ENCODE results near the gene MLH3. TPM values are rescaled to one million over a fixed set of nuclear protein-coding genes. Genes with fewer than 3 reads are reported as not detected.
"Not testable (repeated sequence)": the region's sequence is repeated elsewhere in the genome, so short reads cannot be mapped to it uniquely, and the experiment has no call there.

The MLH3 gene
- polyA plus RNA-seq, 1 donor from 2014 or later = 8.4 TPM

DNA sequence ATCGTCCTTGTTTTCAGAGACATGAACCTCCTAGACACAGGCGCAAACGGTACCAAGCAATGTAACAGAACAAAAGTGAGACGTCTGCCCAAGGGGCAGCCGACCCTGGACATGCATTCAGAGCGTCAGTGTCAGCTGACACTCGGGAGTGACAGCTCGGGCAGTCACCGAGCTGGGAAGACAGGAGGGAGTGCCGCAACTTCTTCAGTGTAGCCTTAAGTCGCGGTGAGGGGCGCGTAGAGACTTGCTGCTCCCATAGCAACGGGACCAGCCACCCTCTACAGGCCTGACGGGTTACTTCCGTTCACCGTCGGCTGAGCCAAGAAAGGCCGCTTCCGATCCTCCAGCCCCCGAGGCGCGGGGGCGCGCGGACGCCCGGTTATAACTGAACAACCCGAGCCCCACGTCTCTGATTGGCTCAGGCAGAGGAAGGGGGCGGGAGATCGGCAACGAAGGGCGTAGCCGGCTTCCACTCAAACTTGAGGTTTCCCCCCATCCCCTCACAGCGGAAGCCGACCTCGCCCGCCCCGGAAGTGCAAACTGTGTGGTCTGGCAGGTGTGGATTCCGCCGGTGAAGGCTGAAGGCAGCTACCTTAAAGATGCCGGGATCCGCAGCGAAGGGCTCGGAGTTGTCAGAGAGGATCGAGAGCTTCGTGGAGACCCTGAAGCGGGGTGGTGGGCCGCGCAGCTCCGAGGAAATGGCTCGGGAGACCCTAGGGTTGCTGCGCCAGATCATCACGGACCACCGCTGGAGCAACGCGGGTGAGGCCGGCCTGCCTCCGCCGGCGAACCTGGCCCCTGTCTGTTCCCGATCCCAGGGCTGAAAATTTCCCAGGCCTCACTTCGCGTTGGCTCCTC, 48.6 kb downstream of the MLH3 start, which contains the start of gene EIF2B2:
TSS of gene EIF2B2 (plus strand) at position 530 of the 858 bp plus-strand sequence. CDS start at position 600, 70 bp downstream.
- Mint-ChIP-seq H3K27ac (peak within 1 kb of the TSS; percentile 97), H3K9me3 (peaks cover 0 to 3% (median 2%) of the 10 kb centered on the region in 3 donors), H3K27me3 (no peaks in the 10 kb centered on the region), H3K4me3 (peak within 1 kb of the TSS; percentile 93 to 97 (median 96)), H3K4me1 (peaks cover 24 to 31% (median 29%) of the 10 kb centered on the region in 3 donors), H3K36me3 (peaks cover 1% of the 10 kb centered on the region)

DNA sequence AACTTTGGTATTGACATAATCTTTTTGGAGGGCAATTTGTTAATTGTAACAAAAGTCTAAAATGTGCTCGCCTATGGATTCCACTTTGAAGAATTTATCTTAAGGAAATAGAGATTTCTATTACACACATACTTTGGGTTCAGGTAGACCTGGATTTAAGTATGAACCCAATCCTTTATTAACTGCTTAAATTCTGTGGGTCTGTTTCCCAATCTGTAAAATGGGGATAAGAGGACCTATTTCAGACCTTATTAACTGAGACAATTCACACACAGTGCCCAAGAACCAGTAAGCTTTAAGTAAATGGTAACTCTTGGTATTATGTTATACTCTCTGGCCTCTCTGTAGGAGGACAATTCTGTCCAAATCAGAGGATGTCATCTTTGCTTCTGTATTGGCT, 49.4 kb downstream of the MLH3 start:
- Mint-ChIP-seq H3K27ac (peak overlapping the region; percentile 97), H3K4me3 (peak overlapping the region; percentile 93 to 97 (median 96)), H3K4me1 (peaks cover 24 to 28% (median 26%) of the 10 kb centered on the region in 3 donors), H3K36me3 (peaks cover 1% of the 10 kb centered on the region), H3K27me3 (no peaks in the 10 kb centered on the region), H3K9me3 (peaks cover 0 to 3% (median 2%) of the 10 kb centered on the region in 3 donors)

DNA sequence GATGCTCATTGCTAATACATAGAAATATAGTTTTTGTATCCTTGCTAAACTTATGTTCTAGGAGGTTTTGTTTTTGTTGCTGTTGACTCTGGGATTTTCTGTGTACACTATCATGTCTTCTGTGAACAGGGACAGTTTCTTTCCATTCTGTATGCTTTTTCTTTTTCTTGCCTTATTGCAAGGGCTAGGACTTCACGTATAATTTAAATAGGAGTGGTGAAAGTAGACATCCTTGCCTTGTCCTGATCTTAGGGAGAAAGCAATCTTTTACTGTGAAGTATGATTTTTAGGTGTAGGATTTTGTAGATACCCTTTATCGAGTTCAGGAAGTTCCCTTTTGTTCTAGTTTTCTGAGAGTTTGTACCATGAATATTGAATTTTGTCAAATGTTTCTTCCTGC, 50.0 kb downstream of the MLH3 start:
- Mint-ChIP-seq H3K27ac (peak overlapping the region; percentile 97), H3K4me3 (peak overlapping the region in 1 of 4 donors; percentile 93), H3K4me1 (peaks cover 24 to 28% (median 26%) of the 10 kb centered on the region in 3 donors), H3K27me3 (no peaks in the 10 kb centered on the region), H3K9me3 (peaks cover 0 to 3% (median 2%) of the 10 kb centered on the region in 3 donors), H3K36me3 (peaks cover 1% of the 10 kb centered on the region)

DNA sequence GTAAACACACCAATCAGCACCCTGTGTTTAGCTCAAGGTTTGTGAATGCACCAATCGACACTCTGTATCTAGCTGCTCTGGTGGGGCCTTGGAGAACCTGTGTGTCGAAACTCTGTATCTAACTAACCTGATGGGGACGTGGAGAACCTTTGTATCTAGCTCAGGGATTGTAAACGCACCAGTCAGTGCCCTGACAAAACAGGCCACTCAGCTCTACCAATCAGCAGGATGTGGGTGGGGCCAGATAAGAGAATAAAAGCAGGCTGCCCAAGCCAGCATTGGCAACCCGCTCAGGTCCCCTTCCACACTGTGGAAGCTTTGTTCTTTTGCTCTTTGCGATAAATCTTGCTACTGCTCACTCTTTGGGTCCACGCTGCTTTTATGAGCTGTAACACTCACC, 55.5 kb downstream of the MLH3 start:
- H3K4me1 Mint-ChIP-seq, H3K4me3 Mint-ChIP-seq, H3K9me3 Mint-ChIP-seq, H3K27me3 Mint-ChIP-seq, H3K36me3 Mint-ChIP-seq, H3K27ac Mint-ChIP-seq: not testable (repeated sequence)

DNA sequence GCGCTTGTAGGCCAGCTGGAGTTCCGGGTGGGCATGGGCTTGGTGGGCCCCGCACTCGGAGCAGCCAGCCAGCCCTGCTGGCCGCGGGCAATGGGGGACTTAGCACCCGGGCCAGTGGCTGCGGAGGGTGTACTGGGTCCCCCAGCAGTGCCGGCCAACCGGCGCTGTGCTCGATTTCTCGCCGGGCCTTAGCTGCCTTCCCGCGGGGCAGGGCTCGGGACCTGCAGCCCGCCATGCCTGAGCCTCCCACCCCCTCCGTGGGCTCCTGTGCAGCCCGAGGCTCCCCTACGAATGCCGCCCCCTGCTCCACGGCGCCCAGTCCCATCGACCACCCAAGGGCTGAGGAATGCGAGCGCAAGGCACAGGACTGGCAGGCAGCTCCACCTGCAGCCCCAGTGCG, 57.1 kb downstream of the MLH3 start:
- H3K4me3 Mint-ChIP-seq, H3K27ac Mint-ChIP-seq, H3K9me3 Mint-ChIP-seq, H3K4me1 Mint-ChIP-seq, H3K27me3 Mint-ChIP-seq, H3K36me3 Mint-ChIP-seq: not testable (repeated sequence)

DNA sequence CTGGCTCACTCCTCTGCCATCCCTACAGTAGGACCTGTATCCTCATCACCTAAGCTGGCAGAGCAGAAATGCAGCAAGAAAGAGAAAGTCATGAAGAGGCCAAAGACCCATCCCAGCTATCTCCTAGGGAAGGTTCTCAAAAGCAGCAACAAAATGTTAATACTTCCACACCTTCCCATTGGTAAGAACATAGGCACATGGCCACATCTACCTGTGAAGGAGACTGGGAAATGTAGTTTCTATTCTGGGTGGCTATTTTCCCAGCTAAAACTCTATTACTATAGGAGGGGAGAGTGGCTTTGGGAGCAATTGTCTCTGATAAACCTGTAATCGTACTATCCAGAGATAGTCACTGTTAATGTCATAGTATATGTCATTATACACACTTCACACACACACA, 62.3 kb downstream of the MLH3 start:
- Mint-ChIP-seq H3K9me3 (no peaks in the 10 kb centered on the region), H3K36me3 (no peaks in the 10 kb centered on the region), H3K4me1 (no peaks in the 10 kb centered on the region), H3K27me3 (no peaks in the 10 kb centered on the region), H3K4me3 (no peak overlapping the region), H3K27ac (no peak overlapping the region)

DNA sequence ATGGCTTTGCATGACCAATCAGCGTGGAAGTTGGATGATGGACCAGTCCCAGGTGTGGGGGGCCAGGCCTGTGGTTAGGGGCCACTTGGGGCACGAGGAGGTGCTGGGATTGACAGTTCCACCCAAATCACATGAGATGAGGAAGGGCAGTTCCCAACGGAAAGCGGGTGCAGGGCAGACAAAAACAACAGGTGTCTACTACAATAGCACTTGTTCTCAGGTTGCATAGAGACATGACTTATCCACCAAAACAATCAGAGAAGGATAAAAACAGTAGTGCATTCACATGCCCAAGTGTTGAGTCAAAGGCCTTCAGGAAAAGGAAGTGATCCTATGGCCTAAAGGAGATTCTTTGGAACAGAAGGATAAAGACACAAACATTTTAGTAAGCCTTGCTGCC, 63.1 kb downstream of the MLH3 start:
- Mint-ChIP-seq H3K27ac (no peak overlapping the region), H3K9me3 (no peaks in the 10 kb centered on the region), H3K36me3 (no peaks in the 10 kb centered on the region), H3K4me1 (no peaks in the 10 kb centered on the region), H3K27me3 (no peaks in the 10 kb centered on the region), H3K4me3 (no peak overlapping the region)

DNA sequence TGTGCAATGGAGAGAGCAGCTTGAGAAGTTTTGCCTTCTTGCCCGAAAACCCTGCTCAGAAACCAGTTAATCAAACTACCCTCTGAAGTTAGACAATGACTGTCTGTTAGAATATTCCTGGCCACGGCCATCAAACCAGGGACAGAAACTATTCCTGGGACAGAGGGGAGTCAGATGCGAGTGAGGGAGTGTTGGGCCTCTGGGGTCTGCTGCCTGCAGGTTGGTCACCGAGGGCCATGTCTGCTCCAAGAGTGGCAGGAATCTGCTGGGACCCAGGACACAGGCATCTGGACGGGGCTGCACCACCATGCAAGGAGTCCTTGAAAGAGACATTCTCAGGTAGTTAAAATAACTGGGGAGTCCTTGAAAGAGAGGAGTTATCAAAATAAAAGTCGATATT, 65.5 kb downstream of the MLH3 start:
- H3K9me3 Mint-ChIP-seq = no peaks in the 10 kb centered on the region
- H3K27me3 Mint-ChIP-seq = no peaks in the 10 kb centered on the region
- H3K36me3 Mint-ChIP-seq = no peaks in the 10 kb centered on the region
- H3K4me3 Mint-ChIP-seq = no peak overlapping the region
- H3K4me1 Mint-ChIP-seq = peaks cover 0 to 2% (median 0%) of the 10 kb centered on the region in 3 donors
- H3K27ac Mint-ChIP-seq = no peak overlapping the region

DNA sequence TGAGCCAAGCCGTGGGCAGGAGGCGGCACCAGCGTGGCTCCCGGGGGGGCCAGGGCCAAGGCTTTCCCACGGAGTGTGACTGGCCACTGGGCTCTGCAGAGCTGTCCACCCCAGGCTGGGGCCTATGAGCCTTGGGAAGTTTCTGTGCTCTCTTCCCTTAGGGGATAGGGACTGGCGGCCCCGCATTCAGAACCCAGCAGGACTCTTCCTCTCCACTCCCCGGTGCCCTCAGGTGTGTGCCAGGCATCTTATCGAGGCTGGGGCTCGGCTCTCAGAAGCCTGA, 66.3 kb downstream of the MLH3 start:
- Mint-ChIP-seq H3K36me3 (no peaks in the 10 kb centered on the region), H3K4me3 (no peak overlapping the region), H3K27ac (no peak overlapping the region), H3K9me3 (no peaks in the 10 kb centered on the region), H3K4me1 (peaks cover 0 to 2% (median 0%) of the 10 kb centered on the region in 3 donors), H3K27me3 (no peaks in the 10 kb centered on the region)

DNA sequence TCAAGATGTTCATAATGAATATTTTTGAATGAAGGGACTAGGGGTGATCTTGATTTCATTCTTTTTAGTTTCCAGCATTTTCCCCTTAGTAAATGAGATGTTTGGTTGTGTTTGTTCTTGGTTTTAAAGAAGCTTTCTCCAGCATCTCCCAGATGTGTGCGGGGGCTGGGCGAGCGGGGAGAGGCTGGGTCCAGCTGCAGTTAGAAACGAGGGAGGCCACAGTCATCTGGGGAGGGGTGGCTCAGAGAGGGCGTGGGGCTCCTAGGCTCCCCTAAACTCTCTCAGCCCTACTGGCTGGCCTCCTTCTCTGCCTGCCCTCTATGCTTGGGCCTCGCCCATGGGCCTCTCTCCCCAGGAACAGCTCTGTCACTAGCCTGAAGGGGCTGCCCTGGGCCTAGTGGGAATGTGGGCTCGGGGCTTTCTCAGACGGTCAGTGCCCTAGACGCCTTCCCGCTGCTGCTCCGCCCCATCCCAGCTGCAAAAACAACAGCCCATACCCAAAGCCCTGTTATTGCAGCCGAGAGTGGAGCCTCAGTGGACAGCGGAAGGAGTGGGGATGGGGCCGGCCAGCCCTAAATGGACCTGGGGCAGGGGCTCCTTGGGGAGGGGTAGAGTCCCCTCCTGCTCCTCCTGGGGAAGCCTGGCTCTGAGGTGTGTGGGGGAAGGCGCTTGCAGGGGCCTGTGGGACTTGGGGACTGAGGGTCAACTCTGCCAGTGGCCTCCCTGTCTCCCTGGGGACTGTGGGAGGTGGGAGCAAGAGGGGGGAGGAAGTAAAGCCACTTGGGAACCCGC, 66.8 kb downstream of the MLH3 start:
- no peaks in the 10 kb centered on the region for H3K36me3 Mint-ChIP-seq
- H3K27ac Mint-ChIP-seq = no peak overlapping the region
- H3K9me3 Mint-ChIP-seq = no peaks in the 10 kb centered on the region
- H3K4me1 Mint-ChIP-seq = peaks cover 0 to 2% (median 0%) of the 10 kb centered on the region in 3 donors
- no peaks in the 10 kb centered on the region for H3K27me3 Mint-ChIP-seq
- no peak overlapping the region for H3K4me3 Mint-ChIP-seq

DNA sequence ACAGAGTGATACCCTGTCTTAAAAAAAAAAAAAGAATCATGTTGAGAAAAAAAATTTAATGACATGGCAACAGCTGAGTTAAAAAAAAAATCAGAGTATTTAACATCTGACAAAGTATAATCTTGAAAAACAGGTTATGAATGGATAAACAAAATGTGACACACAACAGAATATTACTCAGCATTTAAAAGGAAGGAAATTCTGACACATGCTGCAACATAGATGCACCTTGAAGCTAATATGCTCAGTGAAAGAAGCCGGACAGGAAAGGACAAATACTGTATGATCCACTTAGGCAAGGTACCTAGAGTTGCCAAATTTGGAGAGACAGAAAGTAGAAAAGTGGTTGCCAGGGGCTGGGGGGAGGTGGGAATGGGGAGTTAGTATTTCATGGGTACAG, 67.9 kb downstream of the MLH3 start:
- peaks cover 0 to 2% (median 0%) of the 10 kb centered on the region in 3 donors for H3K4me1 Mint-ChIP-seq
- no peaks in the 10 kb centered on the region for H3K36me3 Mint-ChIP-seq
- no peaks in the 10 kb centered on the region for H3K9me3 Mint-ChIP-seq
- no peak overlapping the region for H3K4me3 Mint-ChIP-seq
- no peak overlapping the region for H3K27ac Mint-ChIP-seq
- H3K27me3 Mint-ChIP-seq = no peaks in the 10 kb centered on the region

DNA sequence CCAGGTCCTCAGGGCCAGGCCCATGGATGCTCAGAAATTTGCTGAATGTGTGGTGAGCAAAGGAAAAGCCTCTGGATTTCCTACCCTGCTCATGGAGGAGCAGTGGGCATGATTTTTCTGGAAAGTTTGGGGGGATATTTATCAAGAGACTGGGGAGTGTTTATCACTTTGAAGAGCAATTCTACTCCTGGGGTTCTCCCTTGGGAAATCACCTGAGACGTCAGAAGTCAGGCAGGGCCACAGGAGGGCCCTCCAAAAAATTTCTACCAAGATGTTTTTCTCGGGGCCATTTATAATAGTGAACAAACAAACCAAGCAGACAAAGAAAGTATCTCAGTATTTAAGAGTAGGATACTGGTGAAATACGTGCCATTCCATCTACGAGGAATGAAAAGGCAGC, 68.6 kb downstream of the MLH3 start:
- Mint-ChIP-seq H3K36me3 (no peaks in the 10 kb centered on the region), H3K27ac (no peak overlapping the region), H3K27me3 (no peaks in the 10 kb centered on the region), H3K4me1 (peaks cover 0 to 2% (median 0%) of the 10 kb centered on the region in 3 donors), H3K4me3 (peak overlapping the region in 1 of 4 donors; percentile 54), H3K9me3 (no peaks in the 10 kb centered on the region)

DNA sequence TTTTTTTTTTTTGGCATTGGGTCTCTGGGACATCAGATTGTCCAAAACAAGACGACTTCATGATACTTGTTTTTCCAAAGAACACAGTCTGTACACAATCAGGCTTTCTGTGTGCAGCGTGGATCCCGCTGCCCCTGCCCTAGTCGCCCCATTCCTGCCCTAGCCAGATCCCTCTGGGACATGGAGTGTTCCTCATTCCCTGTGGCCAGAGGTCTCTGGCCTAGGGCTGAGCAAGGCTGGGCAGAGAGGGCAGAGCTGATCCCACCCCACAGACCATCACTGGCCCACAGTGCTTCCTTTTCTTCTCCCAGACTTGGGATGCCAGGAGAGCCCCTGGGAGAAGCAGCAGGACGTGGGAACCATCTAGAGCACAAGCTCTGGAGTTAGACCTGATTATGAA, 69.4 kb downstream of the MLH3 start:
- Mint-ChIP-seq H3K9me3 (no peaks in the 10 kb centered on the region), H3K36me3 (no peaks in the 10 kb centered on the region), H3K4me1 (peaks cover 0 to 2% (median 0%) of the 10 kb centered on the region in 3 donors), H3K27me3 (no peaks in the 10 kb centered on the region), H3K27ac (peak overlapping the region in 1 of 3 donors; percentile 35), H3K4me3 (no peak overlapping the region)

DNA sequence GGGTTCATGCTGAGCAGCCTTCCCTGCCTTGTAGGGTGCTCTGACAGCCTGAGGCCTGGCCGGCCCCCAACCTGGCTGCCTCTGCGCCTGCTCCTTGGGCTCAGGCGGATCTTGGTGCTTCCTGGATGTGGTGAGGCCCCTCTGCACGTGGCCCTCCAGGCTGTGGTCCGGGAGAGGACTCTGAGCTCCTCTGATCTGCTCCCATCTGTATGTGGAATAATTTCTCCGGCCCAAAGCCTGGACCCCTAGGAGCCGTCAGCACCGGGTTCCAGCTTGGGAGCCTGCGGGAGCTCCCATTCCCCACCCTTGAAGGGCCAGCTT, 69.8 kb downstream of the MLH3 start:
- no peaks in the 10 kb centered on the region for H3K9me3 Mint-ChIP-seq
- no peak overlapping the region for H3K4me3 Mint-ChIP-seq
- H3K27me3 Mint-ChIP-seq = no peaks in the 10 kb centered on the region
- H3K4me1 Mint-ChIP-seq = peaks cover 0 to 2% (median 0%) of the 10 kb centered on the region in 3 donors
- H3K27ac Mint-ChIP-seq = peak overlapping the region in 1 of 3 donors; percentile 35
- no peaks in the 10 kb centered on the region for H3K36me3 Mint-ChIP-seq

DNA sequence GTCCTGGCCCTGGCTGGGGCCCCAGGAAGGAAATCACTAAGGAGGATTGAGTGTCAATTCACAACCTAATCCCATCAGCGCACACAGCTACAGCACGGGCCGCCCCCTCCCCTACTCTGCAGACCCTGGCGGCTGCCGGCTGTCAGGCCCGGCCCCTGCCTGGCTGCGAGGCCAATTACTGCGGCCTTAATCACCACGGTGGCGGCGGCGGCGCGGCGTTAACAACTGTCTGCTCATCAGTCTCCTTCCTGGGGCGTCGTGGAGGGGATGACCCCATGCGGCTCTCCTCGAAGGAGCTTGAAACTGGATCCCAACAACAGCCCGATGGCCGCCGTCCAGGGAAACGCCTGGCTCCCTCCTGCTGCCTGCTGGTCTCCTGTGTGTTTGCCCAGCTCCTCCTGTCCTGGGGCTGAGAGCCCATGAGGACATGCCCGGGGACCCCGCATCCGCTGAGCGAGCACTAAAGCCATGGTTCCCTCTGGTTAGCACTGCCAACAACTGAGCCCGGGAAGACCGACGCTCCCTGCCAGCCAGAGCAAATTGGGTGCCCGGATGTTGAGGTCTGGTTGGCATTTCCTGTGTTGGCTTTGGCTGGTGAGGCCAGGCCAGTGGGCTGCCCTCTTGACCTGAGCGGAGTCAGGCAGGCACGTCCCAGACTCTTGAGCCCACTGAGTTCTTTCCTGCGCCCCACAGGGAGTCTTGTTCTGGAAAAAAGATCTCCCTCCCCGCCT, 70.4 kb downstream of the MLH3 start:
- Mint-ChIP-seq H3K4me3 (no peak overlapping the region), H3K27me3 (no peaks in the 10 kb centered on the region), H3K27ac (peak overlapping the region in 1 of 3 donors; percentile 35), H3K4me1 (peaks cover 0 to 2% (median 0%) of the 10 kb centered on the region in 3 donors), H3K36me3 (no peaks in the 10 kb centered on the region), H3K9me3 (no peaks in the 10 kb centered on the region)
